ENCODE measurements around the gene PDCD7. TPM values are rescaled to one million over a fixed set of nuclear protein-coding genes. Genes with fewer than 3 reads are reported as not detected.
A peak's percentile ranks its signal among the peaks of the same experiment; 100 is the strongest.
"Not testable (repeated sequence)": the region's sequence is repeated elsewhere in the genome, so short reads cannot be mapped to it uniquely, and the experiment has no call there.

The PDCD7 gene
- total RNA-seq (2014; rRNA removed; shearing (Covaris generic)) = 12.8 and 13.7 TPM in 2 replicates

- DNase-seq (ENCODE audit: low spot score) = peak; percentile 91
Observed at GRCh38 chr15:65133548-65134200, at the start of gene PDCD7. Gene PDCD7, minus strand, starts transcription at chr15:65133808. Its CDS starts 27 bp downstream, at chr15:65133781.

GRCh38 chr15:65182538-65182937 is 48.9 kb upstream of the PDCD7 start:
- no peak for DNase-seq (ENCODE audit: low spot score)

GRCh38 chr15:65181582-65182353 is 48.2 kb upstream of the PDCD7 start:
- DNase-seq (ENCODE audit: low spot score) = not testable (repeated sequence)

- DNase-seq (ENCODE audit: low spot score) = no peak
Observed at GRCh38 chr15:65180167-65180566, 46.6 kb upstream of the PDCD7 start.

- no peak for DNase-seq (ENCODE audit: low spot score)
Observed at GRCh38 chr15:65177901-65178300, 44.3 kb upstream of the PDCD7 start.

GRCh38 chr15:65176056-65176455 is 42.4 kb upstream of the PDCD7 start:
- no peak for DNase-seq (ENCODE audit: low spot score)

- DNase-seq (ENCODE audit: low spot score) = no peak
Observed at GRCh38 chr15:65175511-65175910, 41.9 kb upstream of the PDCD7 start.

- no peak for DNase-seq (ENCODE audit: low spot score)
Observed at GRCh38 chr15:65174509-65174908, 40.9 kb upstream of the PDCD7 start.

GRCh38 chr15:65172531-65172930 is 38.9 kb upstream of the PDCD7 start:
- DNase-seq (ENCODE audit: low spot score) = no peak

GRCh38 chr15:65171428-65171827 is 37.8 kb upstream of the PDCD7 start:
- DNase-seq (ENCODE audit: low spot score) = no peak

GRCh38 chr15:65165875-65166274 is 32.3 kb upstream of the PDCD7 start:
- DNase-seq (ENCODE audit: low spot score) = no peak

GRCh38 chr15:65164139-65164538 is 30.5 kb upstream of the PDCD7 start:
- no peak for DNase-seq (ENCODE audit: low spot score)

GRCh38 chr15:65163041-65163440 is 29.4 kb upstream of the PDCD7 start:
- no peak for DNase-seq (ENCODE audit: low spot score)

- DNase-seq (ENCODE audit: low spot score) = no peak
Observed at GRCh38 chr15:65156692-65157091, 23.1 kb upstream of the PDCD7 start.

GRCh38 chr15:65154720-65155119 is 21.1 kb upstream of the PDCD7 start:
- DNase-seq (ENCODE audit: low spot score) = no peak

GRCh38 chr15:65147902-65148301 is 14.3 kb upstream of the PDCD7 start:
- no peak for DNase-seq (ENCODE audit: low spot score)

- DNase-seq (ENCODE audit: low spot score) = no peak
Observed at GRCh38 chr15:65146438-65146837, 12.8 kb upstream of the PDCD7 start.

GRCh38 chr15:65138631-65139030 is 5.0 kb upstream of the PDCD7 start:
- DNase-seq (ENCODE audit: low spot score) = not testable (repeated sequence)

- DNase-seq (ENCODE audit: low spot score) = not testable (repeated sequence)
Observed at GRCh38 chr15:65137893-65138292, 4.3 kb upstream of the PDCD7 start.

- DNase-seq (ENCODE audit: low spot score) = not testable (repeated sequence)
Observed at GRCh38 chr15:65137089-65137488, 3.5 kb upstream of the PDCD7 start.

GRCh38 chr15:65134538-65134937 is 930 bp upstream of the PDCD7 start:
- DNase-seq (ENCODE audit: low spot score) = no peak

- no peak for DNase-seq (ENCODE audit: low spot score)
Observed at GRCh38 chr15:65132878-65133547, 595 bp downstream of the PDCD7 start.

GRCh38 chr15:65130941-65131340 is 2.7 kb downstream of the PDCD7 start:
- DNase-seq (ENCODE audit: low spot score) = no peak
